Caco-2 (cell line): ENCODE results near the gene UBR3. TPM values are rescaled to one million over a fixed set of nuclear protein-coding genes. Genes with fewer than 3 reads are reported as not detected.

Experiments
- BruUV-seq: library from RNA; stranded (reverse); fragments of 400-500 nt; replicated peaks from 2 replicates; lab custom pipeline; 2021; lab: Mats Ljungman, UMichigan
- CTCF ChIA-PET: fragments of 300-600 bp; sonication (Branson Sonifier 250); formaldehyde crosslinking; loops from one replicate; lab custom pipeline; 2022; ENCODE audit warnings: antibody characterized with exemption; lab: Charles Lee
- POLR2A ChIA-PET: fragments of 300-600 bp; sonication (Branson Sonifier 250); formaldehyde crosslinking; loops from one replicate; lab custom pipeline; 2022; ENCODE audit warnings: antibody characterized with exemption; lab: Charles Lee
- DNase-seq, 2 experiments: peaks; one replicate each; pipeline versions ENCODE4 v3.0.0 to v3.0.0-alpha.2; 2020 to 2022
- H3K27me3 ChIP-seq: replicated peaks from 2 replicates; pipeline ENCODE4 v1.6.0; 2011; ENCODE audit warnings: low read length; ENCODE audit not compliant: control insufficient read depth, insufficient read depth
- H3K36me3 ChIP-seq: 2 replicates; pipeline ENCODE4 v1.5.1; 2011; ENCODE audit warnings: low read length; ENCODE audit not compliant: control insufficient read depth, insufficient read depth
- H3K4me1 ChIP-seq: fragments of 250-450 bp; sonication (Bioruptor Pico); 2 replicates; pipeline ENCODE4 v1.5.1; 2020; ENCODE audit warnings: mild to moderate bottlenecking
- H3K4me3 ChIP-seq: 2 replicates; pipeline ENCODE4 v1.5.1; 2011; ENCODE audit warnings: low read depth, mild to moderate bottlenecking, control low read depth, low read length
- H3K9me3 ChIP-seq: fragments of 250-450 bp; sonication (Bioruptor Pico); 2 replicates; pipeline ENCODE4 v1.5.1; 2020; ENCODE audit warnings: mild to moderate bottlenecking, moderate library complexity
- H3K27ac Mint-ChIP-seq: one replicate; pipeline ENCODE4 v1.8.0; 2022; ENCODE audit warnings: mixed read lengths; ENCODE audit not compliant: unreplicated experiment
- H3K27me3 Mint-ChIP-seq: one replicate; pipeline ENCODE4 v1.8.0; 2022; ENCODE audit warnings: mixed read lengths; ENCODE audit not compliant: insufficient read depth, unreplicated experiment
- H3K36me3 Mint-ChIP-seq: one replicate; pipeline ENCODE4 v1.8.0; 2022; ENCODE audit warnings: mild to moderate bottlenecking, mixed read lengths; ENCODE audit not compliant: insufficient read depth, unreplicated experiment
- H3K4me1 Mint-ChIP-seq: one replicate; pipeline ENCODE4 v1.8.0; 2022; ENCODE audit warnings: low read depth, mixed read lengths; ENCODE audit not compliant: unreplicated experiment
- H3K4me3 Mint-ChIP-seq: one replicate; pipeline ENCODE4 v1.8.0; 2022; ENCODE audit warnings: mild to moderate bottlenecking, moderate library complexity, mixed read lengths; ENCODE audit not compliant: unreplicated experiment
- H3K9me3 Mint-ChIP-seq: one replicate; pipeline ENCODE4 v1.8.0; 2022; ENCODE audit warnings: mixed read lengths; ENCODE audit not compliant: unreplicated experiment
- intact Hi-C: fragments of 100-400 bp; cut with micrococcal nuclease; formaldehyde crosslinking; loops from one replicate; pipeline ENCODE4 v1.10.0; 2022; ENCODE audit not compliant: unreplicated experiment
- total RNA-seq: library from RNA; stranded (reverse); gene quantifications from 2 replicates; pipeline ENCODE4 v1.2.3, GENCODE V29; 2022
- TF ChIP-seq, protein P1 (sequence below), 2 experiments: fragments of 200-600 bp in 1 of 2; IDR thresholded peaks; 1 replicate in 1 of 2; 2 replicates in 1 of 2; pipeline versions ENCODE4 v1.5.1 to v1.8.0; 2011 to 2022; ENCODE audit warnings: antibody characterized with exemption in 1 of 2, control low read depth in 1 of 2, inconsistent platforms in 1 of 2, low read depth in 1 of 2, low read length in 1 of 2, mild to moderate bottlenecking in 1 of 2, moderate library complexity in 1 of 2; ENCODE audit not compliant: insufficient read depth in 1 of 2, severe bottlenecking in 1 of 2, unreplicated experiment in 1 of 2

Gene UBR3
- total RNA-seq, 1 experiment from 2014 or later: 35.7 TPM

GRCh38 chr2:169999054-169999453, 171.8 kb downstream of the UBR3 start:
- CTCF ChIA-PET: no interaction called here
- intact Hi-C loops: no loop called here
- H3K9me3 Mint-ChIP-seq: no peaks in the 10 kb centered on the region
- H3K27me3 Mint-ChIP-seq: no peaks in the 10 kb centered on the region
- TF ChIP-seq, protein P1, sequence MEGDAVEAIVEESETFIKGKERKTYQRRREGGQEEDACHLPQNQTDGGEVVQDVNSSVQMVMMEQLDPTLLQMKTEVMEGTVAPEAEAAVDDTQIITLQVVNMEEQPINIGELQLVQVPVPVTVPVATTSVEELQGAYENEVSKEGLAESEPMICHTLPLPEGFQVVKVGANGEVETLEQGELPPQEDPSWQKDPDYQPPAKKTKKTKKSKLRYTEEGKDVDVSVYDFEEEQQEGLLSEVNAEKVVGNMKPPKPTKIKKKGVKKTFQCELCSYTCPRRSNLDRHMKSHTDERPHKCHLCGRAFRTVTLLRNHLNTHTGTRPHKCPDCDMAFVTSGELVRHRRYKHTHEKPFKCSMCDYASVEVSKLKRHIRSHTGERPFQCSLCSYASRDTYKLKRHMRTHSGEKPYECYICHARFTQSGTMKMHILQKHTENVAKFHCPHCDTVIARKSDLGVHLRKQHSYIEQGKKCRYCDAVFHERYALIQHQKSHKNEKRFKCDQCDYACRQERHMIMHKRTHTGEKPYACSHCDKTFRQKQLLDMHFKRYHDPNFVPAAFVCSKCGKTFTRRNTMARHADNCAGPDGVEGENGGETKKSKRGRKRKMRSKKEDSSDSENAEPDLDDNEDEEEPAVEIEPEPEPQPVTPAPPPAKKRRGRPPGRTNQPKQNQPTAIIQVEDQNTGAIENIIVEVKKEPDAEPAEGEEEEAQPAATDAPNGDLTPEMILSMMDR (IDR thresholded peaks at IDR 0.05; ENCODE audit: insufficient read depth in 1 of 2, low read depth in 1 of 2, low read length in 1 of 2, severe bottlenecking in 1 of 2, unreplicated experiment in 1 of 2): no peak
- Histone ChIP-seq H3K27me3 (no peaks in the 10 kb centered on the region), H3K9me3 (peaks cover 5% of the 10 kb centered on the region; the same call in 1 of the 2 replicates), H3K4me3 (no peak overlapping the region), H3K4me1 (peaks cover 4% of the 10 kb centered on the region; the same call in 1 of the 2 replicates), H3K36me3 (peaks cover 3% of the 10 kb centered on the region; the same call in 1 of the 2 replicates)
- no peak for DNase-seq
- peaks cover 7% of the 10 kb centered on the region for H3K36me3 Mint-ChIP-seq
- BruUV-seq: no TSS peak
- no peak overlapping the region for H3K4me3 Mint-ChIP-seq
- POLR2A ChIA-PET: no interaction called here
- peaks cover 16% of the 10 kb centered on the region for H3K4me1 Mint-ChIP-seq
- no peak overlapping the region for H3K27ac Mint-ChIP-seq

GRCh38 chr2:170002096-170002495, 174.8 kb downstream of the UBR3 start:
- TF ChIP-seq, protein P1 (IDR thresholded peaks at IDR 0.05; ENCODE audit: insufficient read depth in 1 of 2, low read depth in 1 of 2, low read length in 1 of 2, severe bottlenecking in 1 of 2, unreplicated experiment in 1 of 2): no peak
- CTCF ChIA-PET: interaction anchor here (0.6 kb wide), 1 partner anchor 11 kb away, joined by 3 read pairs; no protein-coding TSS in a partner anchor
- intact Hi-C loops: no loop called here

DNA sequence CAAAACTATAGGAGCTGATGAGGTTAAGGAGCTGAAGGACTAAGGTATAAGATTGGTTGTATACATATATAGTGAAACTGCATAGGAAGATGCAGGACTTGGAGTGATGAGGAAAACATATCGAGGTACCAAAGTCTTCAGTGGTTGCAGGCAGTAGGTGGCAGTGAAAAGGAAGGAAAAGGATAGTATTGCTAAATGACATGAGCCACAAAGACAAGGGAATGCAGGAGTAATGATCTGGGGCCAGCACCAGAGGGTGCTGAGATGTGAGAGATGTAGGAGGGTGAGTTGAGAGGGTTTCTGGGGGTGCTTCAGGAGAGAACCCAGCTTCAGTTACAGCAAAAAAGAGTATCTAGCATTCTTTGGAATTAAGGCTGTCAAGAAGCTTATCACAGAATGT, 178.4 kb downstream of the UBR3 start:
- H3K4me1 ChIP-seq: peaks cover 8% of the 10 kb centered on the region; the same call in 1 of the 2 replicates
- TF ChIP-seq, protein P1 (IDR thresholded peaks at IDR 0.05; ENCODE audit: insufficient read depth in 1 of 2, low read depth in 1 of 2, low read length in 1 of 2, severe bottlenecking in 1 of 2, unreplicated experiment in 1 of 2): peak in 1 of 2 experiments; percentile 5
- H3K4me3 ChIP-seq: no peak overlapping the region
- BruUV-seq: no TSS peak
- Mint-ChIP-seq H3K27me3 (no peaks in the 10 kb centered on the region), H3K4me3 (no peak overlapping the region), H3K9me3 (no peaks in the 10 kb centered on the region), H3K36me3 (peaks cover 12% of the 10 kb centered on the region), H3K4me1 (peaks cover 16% of the 10 kb centered on the region), H3K27ac (no peak overlapping the region)
- H3K9me3 ChIP-seq: no peaks in the 10 kb centered on the region
- no peaks in the 10 kb centered on the region; the same call in 1 of the 2 replicates for H3K36me3 ChIP-seq
- ChIA-PET CTCF (no interaction called here), POLR2A (no interaction called here)
- intact Hi-C loops: no loop called here
- H3K27me3 ChIP-seq: no peaks in the 10 kb centered on the region
- DNase-seq: peak in 1 of 2 experiments; percentile 13

More at GRCh38 chr2:170002096-170002495, 174.8 kb downstream of the UBR3 start:
- Mint-ChIP-seq H3K36me3 (peaks cover 12% of the 10 kb centered on the region), H3K4me3 (no peak overlapping the region), H3K4me1 (peaks cover 16% of the 10 kb centered on the region), H3K27me3 (no peaks in the 10 kb centered on the region), H3K9me3 (no peaks in the 10 kb centered on the region), H3K27ac (no peak overlapping the region)
- Histone ChIP-seq H3K27me3 (no peaks in the 10 kb centered on the region), H3K36me3 (peaks cover 3% of the 10 kb centered on the region; the same call in 1 of the 2 replicates), H3K9me3 (peaks cover 5% of the 10 kb centered on the region; the same call in 1 of the 2 replicates), H3K4me3 (no peak overlapping the region), H3K4me1 (peaks cover 8% of the 10 kb centered on the region; the same call in 1 of the 2 replicates)
- no peak for DNase-seq
- POLR2A ChIA-PET: interaction anchor here (0.6 kb wide), 1 partner anchor 925 kb away, joined by 3 read pairs; no protein-coding TSS in a partner anchor
- BruUV-seq: no TSS peak
